ENCODE results near the gene OR2F1.

OR2F1 gene

GRCh38 chr7:143954544-143954943 is at the start of gene OR2F1:
Gene OR2F1, plus strand, starts transcription at chr7:143954844. Its CDS starts 5,127 bp downstream, at chr7:143959971.
- DNase-seq (ENCODE audit: low spot score) = no peak

GRCh38 chr7:143905509-143905908 is 49.1 kb upstream of the OR2F1 start:
- DNase-seq (ENCODE audit: low spot score) = no peak

- no peak for DNase-seq (ENCODE audit: low spot score)
Observed at GRCh38 chr7:143906151-143906550, 48.5 kb upstream of the OR2F1 start.

GRCh38 chr7:143906895-143907294 is 47.7 kb upstream of the OR2F1 start:
- DNase-seq (ENCODE audit: low spot score) = no peak

GRCh38 chr7:143908120-143908519 is 46.5 kb upstream of the OR2F1 start:
- no peak for DNase-seq (ENCODE audit: low spot score)

- no peak for DNase-seq (ENCODE audit: low spot score)
Observed at GRCh38 chr7:143909863-143910262, 44.8 kb upstream of the OR2F1 start.

- DNase-seq (ENCODE audit: low spot score) = no peak
Observed at GRCh38 chr7:143910473-143911248, 44.0 kb upstream of the OR2F1 start.

GRCh38 chr7:143913945-143914615 is 40.6 kb upstream of the OR2F1 start:
- no peak for DNase-seq (ENCODE audit: low spot score)

- no peak for DNase-seq (ENCODE audit: low spot score)
Observed at GRCh38 chr7:143914938-143915652, 39.5 kb upstream of the OR2F1 start.

GRCh38 chr7:143924851-143925250 is 29.8 kb upstream of the OR2F1 start:
- no peak for DNase-seq (ENCODE audit: low spot score)

- no peak for DNase-seq (ENCODE audit: low spot score)
Observed at GRCh38 chr7:143929224-143929920, 25.3 kb upstream of the OR2F1 start.

GRCh38 chr7:143931739-143932138 is 22.9 kb upstream of the OR2F1 start:
- peak; percentile 13 for DNase-seq (ENCODE audit: low spot score)

GRCh38 chr7:143934526-143935325 is 19.9 kb upstream of the OR2F1 start, which contains the start of gene OR2F2:
Gene OR2F2, plus strand, starts transcription at chr7:143935233. Its CDS starts 0 bp downstream, at chr7:143935233.
- peak; percentile 19 for DNase-seq (ENCODE audit: low spot score)

GRCh38 chr7:143936087-143937009 is 18.3 kb upstream of the OR2F1 start:
- DNase-seq (ENCODE audit: low spot score) = peak; percentile 72

- no peak for DNase-seq (ENCODE audit: low spot score)
Observed at GRCh38 chr7:143938379-143939243, 16.0 kb upstream of the OR2F1 start.

GRCh38 chr7:143945423-143945822 is 9.2 kb upstream of the OR2F1 start:
- no peak for DNase-seq (ENCODE audit: low spot score)

- no peak for DNase-seq (ENCODE audit: low spot score)
Observed at GRCh38 chr7:143947111-143947510, 7.5 kb upstream of the OR2F1 start.

GRCh38 chr7:143948733-143949132 is 5.9 kb upstream of the OR2F1 start:
- DNase-seq (ENCODE audit: low spot score) = no peak

- DNase-seq (ENCODE audit: low spot score) = no peak
Observed at GRCh38 chr7:143953421-143953820, 1.2 kb upstream of the OR2F1 start.

Measured in AG08395 (cell line).